B cell (primary cell): ENCODE results near the gene ADARB2. TPM values are rescaled to one million over a fixed set of nuclear protein-coding genes. Genes with fewer than 3 reads are reported as not detected.

Source experiments
- ATAC-seq: fragments of 200-7000 bp; cut with Tn5 transposase; one replicate; pipeline ENCODE4 v1.10.0; 2021; ENCODE audit warnings: low read depth, mild to moderate bottlenecking, moderate number of reproducible peaks, moderate library complexity
- CTCF ChIA-PET: fragments of 350-600 bp; sonication (Branson Sonifier 250); formaldehyde crosslinking; loops from one replicate; lab custom pipeline; 2021; ENCODE audit warnings: antibody characterized with exemption, inconsistent platforms; lab: Charles Lee
- POLR2A ChIA-PET: fragments of 350-600 bp; sonication (Branson Sonifier 250); formaldehyde crosslinking; loops from one replicate; lab custom pipeline; 2021; ENCODE audit warnings: antibody characterized with exemption; lab: Charles Lee
- DNase-seq: peaks from one replicate; pipeline ENCODE4 v3.0.0; 2013
- H2AFZ ChIP-seq: 2 replicates; pipeline ENCODE4 v1.6.1; 2012; ENCODE audit warnings: mild to moderate bottlenecking, low read depth, low read length; ENCODE audit not compliant: insufficient read depth, poor library complexity, severe bottlenecking
- H3K27ac ChIP-seq, 2 donors: 1 replicate in 1 of 2; 2 replicates in 1 of 2; pipeline ENCODE4 v1.5.1; 2012 to 2013; ENCODE audit warnings: low read length in 2 of 2, mild to moderate bottlenecking in 2 of 2, moderate library complexity in 1 of 2
- H3K27me3 ChIP-seq, 4 experiments: fragments of 200-600 bp in 1 of 4; sonication (generic) in 1 of 4; replicated peaks in 1 of 4; 1 replicate in 2 of 4; 2 replicates in 2 of 4; pipeline versions ENCODE4 v1.6.1 to v1.7.0; 2013 to 2016; ENCODE audit warnings: low read length in 3 of 4, mild to moderate bottlenecking in 2 of 4, mixed read lengths in 1 of 4, moderate library complexity in 1 of 4; ENCODE audit not compliant: insufficient read depth in 4 of 4, control insufficient read depth in 3 of 4; ENCODE audit errors: control extremely low read depth in 1 of 4
- H3K36me3 ChIP-seq, 2 experiments: replicated peaks in 1 of 2; 1 replicate in 1 of 2; 2 replicates in 1 of 2; pipeline versions ENCODE4 v1.6.1 to v1.7.1; 2013; ENCODE audit warnings: low read length in 1 of 2; ENCODE audit not compliant: insufficient read depth in 2 of 2, control insufficient read depth in 1 of 2; ENCODE audit errors: control extremely low read depth in 1 of 2, extremely low read depth in 1 of 2
- H3K4me1 ChIP-seq, 2 donors: fragments of 200-600 bp in 1 of 2; sonication (generic) in 1 of 2; 1 replicate in 1 of 2; 2 replicates in 1 of 2; pipeline versions ENCODE4 v1.5.1 to v1.6.1; 2013 to 2017; ENCODE audit warnings: low read length in 2 of 2; ENCODE audit not compliant: control insufficient read depth in 2 of 2, insufficient read depth in 2 of 2
- H3K4me2 ChIP-seq: replicated peaks from 2 replicates; pipeline ENCODE3; 2012; ENCODE audit warnings: mild to moderate bottlenecking, low read depth, low read length; ENCODE audit not compliant: poor library complexity, severe bottlenecking
- H3K4me3 ChIP-seq, 5 experiments: fragments of 200-600 bp in 1 of 5; sonication (generic) in 1 of 5; 1 replicate in 3 of 5; 2 replicates in 2 of 5; pipeline versions ENCODE4 v1.5.1 to v1.7.0; 2011 to 2016; ENCODE audit warnings: low read length in 4 of 5, mild to moderate bottlenecking in 4 of 5, low read depth in 2 of 5, control low read depth in 1 of 5, moderate library complexity in 1 of 5; ENCODE audit not compliant: insufficient read depth in 1 of 5; ENCODE audit errors: control extremely low read depth in 1 of 5, extremely low read depth in 1 of 5
- H3K79me2 ChIP-seq: fragments of 200-600 bp; sonication (generic); one replicate; pipeline ENCODE4 v1.6.0; 2016; ENCODE audit warnings: low read length; ENCODE audit not compliant: control insufficient read depth, insufficient read depth
- H3K9ac ChIP-seq: fragments of 200-600 bp; sonication (generic); 2 replicates; pipeline ENCODE4 v1.6.1; 2017; ENCODE audit warnings: mild to moderate bottlenecking, low read length, moderate library complexity
- H3K9me3 ChIP-seq, 3 donors: one replicate each; pipeline versions ENCODE4 v1.6.1 to v1.7.1; 2013; ENCODE audit warnings: low read length in 2 of 3; ENCODE audit not compliant: control insufficient read depth in 2 of 3, insufficient read depth in 1 of 3; ENCODE audit errors: control extremely low read depth in 1 of 3
- H4K20me1 ChIP-seq: 2 replicates; pipeline ENCODE4 v1.6.0; 2012; ENCODE audit warnings: mild to moderate bottlenecking, low read length; ENCODE audit not compliant: insufficient read depth, control insufficient read depth, poor library complexity, severe bottlenecking
- H3K27ac Mint-ChIP-seq: one replicate; pipeline ENCODE4 v1.8.0; 2021; ENCODE audit warnings: mixed read lengths
- H3K27me3 Mint-ChIP-seq: one replicate; pipeline ENCODE4 v1.8.0; 2021; ENCODE audit warnings: mixed read lengths
- H3K4me1 Mint-ChIP-seq: one replicate; pipeline ENCODE4 v1.8.0; 2021; ENCODE audit warnings: mixed read lengths
- H3K4me3 Mint-ChIP-seq: one replicate; pipeline ENCODE4 v1.8.0; 2021; ENCODE audit warnings: mixed read lengths
- H3K9me3 Mint-ChIP-seq: one replicate; pipeline ENCODE4 v1.8.0; 2022; ENCODE audit warnings: mixed read lengths; ENCODE audit not compliant: insufficient read depth
- EZH2 ChIP-seq: IDR thresholded peaks from 2 replicates; pipeline ENCODE4 v1.6.1; 2012; ENCODE audit warnings: borderline replicate concordance, low read depth, mild to moderate bottlenecking, moderate library complexity, low read length; ENCODE audit not compliant: insufficient read depth, poor library complexity, severe bottlenecking
- WGBS: methylation state at CpG from one replicate; pipeline ENCODE4 v1.1.5; 2013; ENCODE audit warnings: missing lambda C conversion rate; ENCODE audit not compliant: insufficient coverage; 5-methylcytosine and 5-hydroxymethylcytosine counted together
- intact Hi-C: fragments of 100-400 bp; cut with micrococcal nuclease; formaldehyde crosslinking; loops from one replicate; pipeline ENCODE4 v1.10.0; 2022
- polyA plus RNA-seq: library from polyadenylated mRNA; depleted of rRNA; stranded (reverse); fragments of >200 nt; gene quantifications from 2 replicates; pipeline ENCODE4 v1.2.3, GENCODE V29; 2012
- total RNA-seq, 2 donors: library from RNA; stranded (reverse); fragments of 120-200 nt in 1 of 2; gene quantifications; 1 replicate in 1 of 2; 2 replicates in 1 of 2; pipeline versions ENCODE4 v1.2.3 to v1.2.4, GENCODE V29; 2013 to 2022
- TF ChIP-seq, protein P1 (sequence below): fragments of 200-600 bp; IDR thresholded peaks from one replicate; pipeline ENCODE4 v1.8.0; 2022; ENCODE audit warnings: antibody characterized with exemption, mild to moderate bottlenecking

ADARB2 gene
- total and polyA plus RNA-seq, 2 donors (not counting 1 experiment from before 2014, with no cell fraction given) = 0.13 to 0.96 TPM

DNA sequence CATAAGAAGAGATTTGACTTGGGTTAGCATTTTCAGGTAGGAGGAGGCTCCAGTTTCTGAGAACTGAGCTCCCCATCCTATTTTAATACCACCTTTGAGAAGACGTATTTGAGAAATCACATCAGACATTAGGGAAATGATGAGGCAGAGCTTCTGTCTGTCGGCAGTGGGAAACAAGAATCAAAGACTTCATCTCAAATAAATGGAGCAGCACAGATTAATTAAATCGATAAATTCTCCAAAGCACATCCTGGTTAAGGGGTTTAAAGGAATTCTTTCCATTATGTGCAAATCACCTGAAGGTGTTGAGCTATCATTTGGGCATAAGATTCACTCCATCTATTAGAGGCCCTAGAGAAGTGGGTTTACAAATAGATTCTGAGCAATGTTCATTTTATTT is 7.6 kb downstream of the ADARB2 start:
- DNase-seq (no peak), ATAC-seq (no peak)
- H3K27ac Mint-ChIP-seq = no peak overlapping the region
- peaks cover 69% of the 10 kb centered on the region for H3K27me3 Mint-ChIP-seq
- H2AFZ ChIP-seq = no peak overlapping the region
- H3K4me1 ChIP-seq = no peaks in the 10 kb centered on the region
- intact Hi-C loops = loop anchor here (10.0 kb wide), 1 partner anchor 65 kb away; no protein-coding TSS in a partner anchor
- no CpG with 5 or more reads among the region's 3 CpGs for WGBS
- H3K27ac ChIP-seq = no peak overlapping the region
- H3K4me3 ChIP-seq = no peak overlapping the region
- no peaks in the 10 kb centered on the region for H3K79me2 ChIP-seq
- H3K36me3 ChIP-seq = no peaks in the 10 kb centered on the region
- H3K9me3 ChIP-seq = peaks cover 0 to 2% (median 0%) of the 10 kb centered on the region in 3 donors
- H3K9me3 Mint-ChIP-seq = no peaks in the 10 kb centered on the region
- TF ChIP-seq, protein P1, sequence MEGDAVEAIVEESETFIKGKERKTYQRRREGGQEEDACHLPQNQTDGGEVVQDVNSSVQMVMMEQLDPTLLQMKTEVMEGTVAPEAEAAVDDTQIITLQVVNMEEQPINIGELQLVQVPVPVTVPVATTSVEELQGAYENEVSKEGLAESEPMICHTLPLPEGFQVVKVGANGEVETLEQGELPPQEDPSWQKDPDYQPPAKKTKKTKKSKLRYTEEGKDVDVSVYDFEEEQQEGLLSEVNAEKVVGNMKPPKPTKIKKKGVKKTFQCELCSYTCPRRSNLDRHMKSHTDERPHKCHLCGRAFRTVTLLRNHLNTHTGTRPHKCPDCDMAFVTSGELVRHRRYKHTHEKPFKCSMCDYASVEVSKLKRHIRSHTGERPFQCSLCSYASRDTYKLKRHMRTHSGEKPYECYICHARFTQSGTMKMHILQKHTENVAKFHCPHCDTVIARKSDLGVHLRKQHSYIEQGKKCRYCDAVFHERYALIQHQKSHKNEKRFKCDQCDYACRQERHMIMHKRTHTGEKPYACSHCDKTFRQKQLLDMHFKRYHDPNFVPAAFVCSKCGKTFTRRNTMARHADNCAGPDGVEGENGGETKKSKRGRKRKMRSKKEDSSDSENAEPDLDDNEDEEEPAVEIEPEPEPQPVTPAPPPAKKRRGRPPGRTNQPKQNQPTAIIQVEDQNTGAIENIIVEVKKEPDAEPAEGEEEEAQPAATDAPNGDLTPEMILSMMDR = no peak
- no peak for TF ChIP-seq EZH2
- ChIA-PET CTCF (interaction anchor here (1.7 kb wide), 1 partner anchor 25 kb away, joined by 3 read pairs; no protein-coding TSS in a partner anchor), POLR2A (no interaction called here)
- no peak overlapping the region for H3K4me2 ChIP-seq
- H3K4me1 Mint-ChIP-seq = no peaks in the 10 kb centered on the region
- no peak overlapping the region for H3K9ac ChIP-seq
- no peak overlapping the region for H3K4me3 Mint-ChIP-seq
- peaks cover 0 to 36% (median 26%) of the 10 kb centered on the region in 4 experiments for H3K27me3 ChIP-seq
- H4K20me1 ChIP-seq = no peaks in the 10 kb centered on the region

DNA sequence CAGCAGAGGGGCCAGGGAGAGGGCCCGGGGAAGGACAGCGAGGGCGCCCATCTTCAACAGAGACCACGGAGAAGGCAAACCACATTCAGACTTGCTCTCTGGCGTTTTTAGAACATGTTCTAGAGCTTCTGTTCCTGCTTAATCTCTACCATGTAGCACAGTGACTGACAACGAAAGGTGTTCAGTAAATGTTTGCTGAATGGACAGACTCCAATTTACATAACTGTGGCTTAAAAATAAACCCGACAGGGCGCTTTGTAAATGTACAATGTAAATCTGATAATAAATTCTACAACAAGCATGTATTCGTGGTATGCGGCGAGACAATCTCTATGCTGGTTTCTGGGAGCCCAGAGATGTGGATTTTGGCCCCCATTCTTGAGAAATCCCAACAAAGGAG is 10.5 kb downstream of the ADARB2 start:
- Histone ChIP-seq H3K4me3 (no peak overlapping the region), H3K4me1 (no peaks in the 10 kb centered on the region), H3K4me2 (no peak overlapping the region), H4K20me1 (no peaks in the 10 kb centered on the region), H2AFZ (no peak overlapping the region), H3K27me3 (peaks cover 0 to 25% (median 14%) of the 10 kb centered on the region in 4 experiments), H3K27ac (no peak overlapping the region), H3K36me3 (no peaks in the 10 kb centered on the region), H3K9ac (no peak overlapping the region), H3K79me2 (no peaks in the 10 kb centered on the region), H3K9me3 (peaks cover 0 to 2% (median 0%) of the 10 kb centered on the region in 3 donors)
- no peaks in the 10 kb centered on the region for H3K9me3 Mint-ChIP-seq
- ATAC-seq (no peak), DNase-seq (no peak)
- no peaks in the 10 kb centered on the region for H3K4me1 Mint-ChIP-seq
- no peak overlapping the region for H3K4me3 Mint-ChIP-seq
- 89% methylated on average over 5 of the region's 11 CpGs for WGBS
- ChIA-PET CTCF (no interaction called here), POLR2A (no interaction called here)
- H3K27ac Mint-ChIP-seq = no peak overlapping the region
- TF ChIP-seq, protein P1 = no peak
- no peak for TF ChIP-seq EZH2
- intact Hi-C loops = no loop called here
- peaks cover 62% of the 10 kb centered on the region for H3K27me3 Mint-ChIP-seq
